ENCODE measurements around the gene IMMP2L. TPM values are rescaled to one million over a fixed set of nuclear protein-coding genes. Genes with fewer than 3 reads are reported as not detected.

IMMP2L gene
- total and polyA plus RNA-seq, 2 of the 4 experiments (the other 2 are of a cell fraction): 5.8 to 9.3 TPM

DNA sequence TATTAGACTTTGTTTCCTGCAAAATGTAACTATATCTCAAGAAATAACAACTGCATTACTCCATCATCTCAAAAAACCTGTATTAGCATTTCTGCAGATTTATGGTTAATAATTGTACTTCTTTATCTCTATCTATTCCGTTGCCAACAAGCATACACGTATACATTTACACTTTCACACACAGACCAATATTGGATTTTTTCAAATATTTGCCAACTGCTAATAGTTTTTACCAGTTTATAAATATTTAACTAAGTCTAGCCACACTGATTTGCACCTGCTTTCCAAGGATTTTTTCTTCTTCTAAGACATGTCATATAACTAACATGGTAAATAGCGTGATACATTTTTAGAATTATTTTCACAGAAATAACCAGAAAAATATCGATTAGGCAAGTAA, 459.2 kb downstream of the IMMP2L start:
- H2AK9ac ChIP-seq (replicated peaks; ENCODE audit: low read depth, low read length, poor library complexity): no peak overlapping the region
- H2BK5ac ChIP-seq (ENCODE audit: low read depth, low read length, poor library complexity, severe bottlenecking): no peak overlapping the region
- H3K23ac ChIP-seq (ENCODE audit: low read depth, low read length): no peak overlapping the region
- no peak overlapping the region for H3K27ac ChIP-seq (ENCODE audit: insufficient read depth, low read length)
- ATAC-seq (ENCODE audit: low read depth): no peak
- peaks cover 0 to 3% of the 10 kb centered on the region in 2 experiments; a peak in 1 of 4 replicates for H3K79me1 ChIP-seq (ENCODE audit: low read depth in 1 of 2, low read length in 2 of 2)
- H3K14ac ChIP-seq (replicated peaks; ENCODE audit: low read depth, low read length): no peak overlapping the region
- no peak overlapping the region for H3K56ac ChIP-seq (ENCODE audit: extremely low read depth, insufficient read depth, low read length)
- no peak overlapping the region for H3K9ac ChIP-seq (ENCODE audit: low read depth, low read length)
- H2AK5ac ChIP-seq (ENCODE audit: low read depth, low read length): no peak overlapping the region
- no peak overlapping the region for H3K4ac ChIP-seq (ENCODE audit: low read depth, low read length)
- no peak overlapping the region for H2AFZ ChIP-seq (replicated peaks; ENCODE audit: low read length, poor library complexity)
- no peak for DNase-seq
- H4K5ac ChIP-seq (ENCODE audit: low read depth, low read length): no peak overlapping the region
- H3K36me3 ChIP-seq (ENCODE audit: control insufficient read depth, insufficient read depth, low read length): no peaks in the 10 kb centered on the region
- H3K4me1 ChIP-seq (ENCODE audit: control insufficient read depth, insufficient read depth, low read length): no peaks in the 10 kb centered on the region
- no TSS peak for BruUV-seq (replicated peaks)
- dilution Hi-C loops (cut with HindIII; ENCODE audit: low sequenced_read_pairs, unreplicated experiment): no loop called here
- H3K4me2 ChIP-seq (ENCODE audit: low read depth, low read length): no peak overlapping the region
- no peak overlapping the region for H2BK15ac ChIP-seq (ENCODE audit: low read depth, low read length)
- H4K20me1 ChIP-seq (ENCODE audit: insufficient read depth, low read length): no peaks in the 10 kb centered on the region
- POLR2A ChIA-PET (ENCODE audit: unreplicated experiment): no interaction called here
- intact Hi-C loops (cut with micrococcal nuclease): no loop called here
- no peak overlapping the region for H2BK20ac ChIP-seq (ENCODE audit: low read depth, low read length)
- H3K9me3 ChIP-seq (ENCODE audit: control insufficient read depth, insufficient read depth, low read length): no peaks in the 10 kb centered on the region
- TF ChIP-seq NFE2L2 (IDR thresholded peaks at IDR 0.05; ENCODE audit: low read depth, low read length) (no peak), RAD21 (IDR thresholded peaks at IDR 0.05; ENCODE audit: low read length) (no peak), RFX5 (IDR thresholded peaks at IDR 0.05; ENCODE audit: low read depth, low read length) (no peak), BHLHE40 (IDR thresholded peaks at IDR 0.05; ENCODE audit: low read depth, low read length) (no peak), POLR2A (IDR thresholded peaks at IDR 0.05; ENCODE audit: low read depth, low read length) (no peak), SMC3 (IDR thresholded peaks at IDR 0.05; ENCODE audit: low read depth, low read length) (no peak), MAFK (IDR thresholded peaks at IDR 0.05; ENCODE audit: low read depth, low read length) (no peak), FOS (IDR thresholded peaks at IDR 0.05; ENCODE audit: low read depth, low read length) (no peak), RCOR1 (IDR thresholded peaks at IDR 0.05; ENCODE audit: insufficient replicate concordance, low read length) (no peak), CHD1 (IDR thresholded peaks at IDR 0.05; ENCODE audit: low read depth, low read length) (no peak), MAZ (IDR thresholded peaks at IDR 0.05; ENCODE audit: borderline replicate concordance, low read depth, low read length) (no peak), CEBPB (IDR thresholded peaks at IDR 0.05; ENCODE audit: low read depth, low read length) (no peak), MXI1 (IDR thresholded peaks at IDR 0.05; ENCODE audit: borderline replicate concordance, low read depth, low read length) (no peak)
- TF ChIP-seq, protein P1, sequence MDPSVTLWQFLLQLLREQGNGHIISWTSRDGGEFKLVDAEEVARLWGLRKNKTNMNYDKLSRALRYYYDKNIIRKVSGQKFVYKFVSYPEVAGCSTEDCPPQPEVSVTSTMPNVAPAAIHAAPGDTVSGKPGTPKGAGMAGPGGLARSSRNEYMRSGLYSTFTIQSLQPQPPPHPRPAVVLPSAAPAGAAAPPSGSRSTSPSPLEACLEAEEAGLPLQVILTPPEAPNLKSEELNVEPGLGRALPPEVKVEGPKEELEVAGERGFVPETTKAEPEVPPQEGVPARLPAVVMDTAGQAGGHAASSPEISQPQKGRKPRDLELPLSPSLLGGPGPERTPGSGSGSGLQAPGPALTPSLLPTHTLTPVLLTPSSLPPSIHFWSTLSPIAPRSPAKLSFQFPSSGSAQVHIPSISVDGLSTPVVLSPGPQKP (IDR thresholded peaks at IDR 0.05; ENCODE audit: borderline replicate concordance, low read depth, low read length): no peak
- TF ChIP-seq, protein P2, sequence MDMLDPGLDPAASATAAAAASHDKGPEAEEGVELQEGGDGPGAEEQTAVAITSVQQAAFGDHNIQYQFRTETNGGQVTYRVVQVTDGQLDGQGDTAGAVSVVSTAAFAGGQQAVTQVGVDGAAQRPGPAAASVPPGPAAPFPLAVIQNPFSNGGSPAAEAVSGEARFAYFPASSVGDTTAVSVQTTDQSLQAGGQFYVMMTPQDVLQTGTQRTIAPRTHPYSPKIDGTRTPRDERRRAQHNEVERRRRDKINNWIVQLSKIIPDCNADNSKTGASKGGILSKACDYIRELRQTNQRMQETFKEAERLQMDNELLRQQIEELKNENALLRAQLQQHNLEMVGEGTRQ (IDR thresholded peaks at IDR 0.05; ENCODE audit: low read depth, low read length): no peak
- TF ChIP-seq, protein P3, sequence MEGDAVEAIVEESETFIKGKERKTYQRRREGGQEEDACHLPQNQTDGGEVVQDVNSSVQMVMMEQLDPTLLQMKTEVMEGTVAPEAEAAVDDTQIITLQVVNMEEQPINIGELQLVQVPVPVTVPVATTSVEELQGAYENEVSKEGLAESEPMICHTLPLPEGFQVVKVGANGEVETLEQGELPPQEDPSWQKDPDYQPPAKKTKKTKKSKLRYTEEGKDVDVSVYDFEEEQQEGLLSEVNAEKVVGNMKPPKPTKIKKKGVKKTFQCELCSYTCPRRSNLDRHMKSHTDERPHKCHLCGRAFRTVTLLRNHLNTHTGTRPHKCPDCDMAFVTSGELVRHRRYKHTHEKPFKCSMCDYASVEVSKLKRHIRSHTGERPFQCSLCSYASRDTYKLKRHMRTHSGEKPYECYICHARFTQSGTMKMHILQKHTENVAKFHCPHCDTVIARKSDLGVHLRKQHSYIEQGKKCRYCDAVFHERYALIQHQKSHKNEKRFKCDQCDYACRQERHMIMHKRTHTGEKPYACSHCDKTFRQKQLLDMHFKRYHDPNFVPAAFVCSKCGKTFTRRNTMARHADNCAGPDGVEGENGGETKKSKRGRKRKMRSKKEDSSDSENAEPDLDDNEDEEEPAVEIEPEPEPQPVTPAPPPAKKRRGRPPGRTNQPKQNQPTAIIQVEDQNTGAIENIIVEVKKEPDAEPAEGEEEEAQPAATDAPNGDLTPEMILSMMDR (conservative IDR thresholded peaks at IDR 0.05; ENCODE audit: low read depth, low read length): no peak
- H3K27me3 ChIP-seq (ENCODE audit: control insufficient read depth, insufficient read depth, low read length): no peaks in the 10 kb centered on the region
- in situ Hi-C loops (cut with MboI; ENCODE audit: low sequenced_read_pairs): no loop called here
- no peak overlapping the region for H4K91ac ChIP-seq (ENCODE audit: insufficient read depth, low read depth, low read length)
- WGBS, 2 experiments (ENCODE audit: extremely low coverage in 2 of 2, insufficient read length in 1 of 2): 80% methylated on average over 1 of the region's 4 CpGs; no CpG with 5 or more reads in 1 of the 2 experiments
- CTCF ChIA-PET: no interaction called here
- no peak overlapping the region for H2BK120ac ChIP-seq (ENCODE audit: low read depth, low read length)
- no peaks in the 10 kb centered on the region for H3K9me1 ChIP-seq (ENCODE audit: insufficient read depth, low read length)
- H3K18ac ChIP-seq (ENCODE audit: low read depth, low read length): no peak overlapping the region
- no peak overlapping the region for H3K4me3 ChIP-seq (ENCODE audit: insufficient read depth, low read depth, low read length)
- H4K8ac ChIP-seq (ENCODE audit: low read depth in 2 of 2, low read length in 2 of 2): no peak overlapping the region
